MCF 10A (cell line): ENCODE measurements around the gene ZCCHC24. TPM values are rescaled to one million over a fixed set of nuclear protein-coding genes. Genes with fewer than 3 reads are reported as not detected.

Experiments used
- BruUV-seq: library from RNA; stranded (reverse); fragments of 400-500 nt; replicated peaks from 2 replicates; lab custom pipeline; 2021; lab: Mats Ljungman, UMichigan
- CTCF ChIA-PET: fragments of 300-600 bp; sonication (Branson Sonifier 250); formaldehyde crosslinking; extraction: SDS; loops from one replicate; lab custom pipeline; 2021; ENCODE audit warnings: antibody characterized with exemption, inconsistent platforms; lab: Yijun Ruan, JAX
- POLR2A ChIA-PET: fragments of 300-600, 350-650 bp; sonication (Branson Sonifier 250); formaldehyde crosslinking; extraction: SDS; loops from one replicate; lab custom pipeline; 2020; ENCODE audit warnings: antibody characterized with exemption, inconsistent platforms; lab: Yijun Ruan, JAX
- DNase-seq: peaks from one replicate; pipeline ENCODE4 v3.0.0-alpha.2; 2018; ENCODE audit not compliant: unreplicated experiment
- H3K27ac Mint-ChIP-seq: one replicate; pipeline ENCODE4 v1.8.0; 2022; ENCODE audit warnings: mild to moderate bottlenecking, low read depth, mixed read lengths; ENCODE audit not compliant: unreplicated experiment
- H3K27me3 Mint-ChIP-seq: one replicate; pipeline ENCODE4 v1.8.0; 2022; ENCODE audit warnings: mixed read lengths; ENCODE audit not compliant: insufficient read depth, unreplicated experiment
- H3K36me3 Mint-ChIP-seq: one replicate; pipeline ENCODE4 v1.8.0; 2022; ENCODE audit warnings: mild to moderate bottlenecking, moderate library complexity, mixed read lengths; ENCODE audit not compliant: insufficient read depth, unreplicated experiment
- H3K4me1 Mint-ChIP-seq: one replicate; pipeline ENCODE4 v1.8.0; 2022; ENCODE audit warnings: mixed read lengths; ENCODE audit not compliant: insufficient read depth, unreplicated experiment
- H3K4me3 Mint-ChIP-seq: one replicate; pipeline ENCODE4 v1.8.0; 2022; ENCODE audit warnings: mild to moderate bottlenecking, moderate library complexity, mixed read lengths; ENCODE audit not compliant: unreplicated experiment
- H3K9me3 Mint-ChIP-seq: one replicate; pipeline ENCODE4 v1.8.0; 2022; ENCODE audit warnings: mixed read lengths; ENCODE audit not compliant: unreplicated experiment
- CTCF ChIP-seq: fragments of 200-600 bp; IDR thresholded peaks from one replicate; pipeline ENCODE4 v1.8.0; 2022; ENCODE audit warnings: antibody characterized with exemption, mild to moderate bottlenecking; ENCODE audit not compliant: unreplicated experiment
- intact Hi-C: fragments of 100-400 bp; cut with micrococcal nuclease; formaldehyde crosslinking; loops from 2 replicates; pipeline ENCODE4 v1.14.1; 2022
- total RNA-seq: library from RNA; stranded (reverse); gene quantifications from 2 replicates; pipeline ENCODE4 v1.2.3, GENCODE V29; 2022

Gene ZCCHC24
- total RNA-seq, 1 experiment from 2014 or later = 2.8 TPM

- no peak for TF ChIP-seq CTCF
- Mint-ChIP-seq H3K36me3 (peaks cover 7% of the 10 kb centered on the region), H3K4me1 (no peaks in the 10 kb centered on the region), H3K9me3 (no peaks in the 10 kb centered on the region), H3K27ac (no peak overlapping the region), H3K27me3 (no peaks in the 10 kb centered on the region), H3K4me3 (no peak overlapping the region)
- intact Hi-C loops = no loop called here
- POLR2A ChIA-PET = no interaction called here
- no TSS peak for BruUV-seq
- CTCF ChIA-PET = interaction anchor here (0.7 to 1.4 kb wide), 4 partner anchors 9 to 83 kb away, joined by 3 to 7 read pairs (median 3); no protein-coding TSS in a partner anchor
- no peak for DNase-seq
Measured at GRCh38 chr10:79384773-79385391, 60.5 kb downstream of the ZCCHC24 start.

- Mint-ChIP-seq H3K27ac (no peak overlapping the region), H3K9me3 (no peaks in the 10 kb centered on the region), H3K27me3 (no peaks in the 10 kb centered on the region), H3K4me1 (no peaks in the 10 kb centered on the region), H3K4me3 (no peak overlapping the region), H3K36me3 (peaks cover 7% of the 10 kb centered on the region)
- ChIA-PET CTCF (interaction anchor here (1.0 to 1.4 kb wide), 2 partner anchors 8 to 84 kb away, joined by 3 to 7 read pairs; no protein-coding TSS in a partner anchor), POLR2A (no interaction called here)
- intact Hi-C loops = no loop called here
- no TSS peak for BruUV-seq
- TF ChIP-seq CTCF = no peak
- DNase-seq = no peak
Measured at GRCh38 chr10:79383974-79384606, 61.3 kb downstream of the ZCCHC24 start.

- POLR2A ChIA-PET = no interaction called here
- intact Hi-C loops = no loop called here
Measured at GRCh38 chr10:79382491-79382941, 62.9 kb downstream of the ZCCHC24 start.

More at GRCh38 chr10:79382491-79382941, 62.9 kb downstream of the ZCCHC24 start:
- no peaks in the 10 kb centered on the region for H3K9me3 Mint-ChIP-seq
- BruUV-seq = no TSS peak
- no peak overlapping the region for H3K27ac Mint-ChIP-seq
- no peak for TF ChIP-seq CTCF
- no peak for DNase-seq
- H3K4me1 Mint-ChIP-seq = no peaks in the 10 kb centered on the region
- H3K36me3 Mint-ChIP-seq = peaks cover 7% of the 10 kb centered on the region
- H3K27me3 Mint-ChIP-seq = no peaks in the 10 kb centered on the region
- CTCF ChIA-PET = interaction anchor here (1.2 kb wide), 1 partner anchor 8 kb away, joined by 5 read pairs; no protein-coding TSS in a partner anchor
- H3K4me3 Mint-ChIP-seq = no peak overlapping the region
